ENCODE measurements around the gene EIF4ENIF1. TPM values are rescaled to one million over a fixed set of nuclear protein-coding genes. Genes with fewer than 3 reads are reported as not detected.

Gene EIF4ENIF1
- total RNA-seq, 1 experiment from 2014 or later: 36.3 TPM

- H2BK15ac ChIP-seq (ENCODE audit: low read depth, low read length): no peak overlapping the region
- Mint-ChIP-seq H3K4me1 (peaks cover 7 to 10% of the 10 kb centered on the region in 2 experiments), H3K27me3 (ENCODE audit: low read depth) (no peaks in the 10 kb centered on the region; the same call in 1 of the 2 replicates), H3K27ac (no peak overlapping the region; a peak in 1 of 7 replicates), H3K4me3 (no peak overlapping the region), H3K9me3 (no peaks in the 10 kb centered on the region), H3K36me3 (ENCODE audit: insufficient read depth in 1 of 3, low read depth in 3 of 3) (peaks cover 10 to 78% (median 61%) of the 10 kb centered on the region in 3 experiments; a peak in 6 of 7 replicates)
- no peak for TF ChIP-seq CTCF (conservative IDR thresholded peaks at IDR 0.05)
- H4K20me1 ChIP-seq (ENCODE audit: control insufficient read depth, insufficient read depth, insufficient read length): no peaks in the 10 kb centered on the region
- H3T11ph ChIP-seq (ENCODE audit: low read length): no peak overlapping the region
- no peak overlapping the region for H2BK12ac ChIP-seq (ENCODE audit: insufficient read length, low read depth, low read length)
- H4K5ac ChIP-seq (ENCODE audit: insufficient read length, low read depth, low read length): no peak overlapping the region
- H3K27me3 ChIP-seq (ENCODE audit: insufficient read depth, low read length): no peaks in the 10 kb centered on the region
- no CpG with 5 or more reads among the region's 5 CpGs for WGBS (ENCODE audit: extremely low coverage, insufficient read length, low lambda C conversion rate)
- no peak overlapping the region for H2AFZ ChIP-seq (ENCODE audit: low read length)
- H4K8ac ChIP-seq (replicated peaks; ENCODE audit: insufficient read length, low read depth, low read length): no peak overlapping the region
- H2BK20ac ChIP-seq (ENCODE audit: low read depth, low read length, poor library complexity, severe bottlenecking): no peak overlapping the region
- no peak overlapping the region for H4K91ac ChIP-seq (ENCODE audit: insufficient read length, low read depth, low read length)
- H3K23ac ChIP-seq (ENCODE audit: insufficient read length, low read depth, low read length): no peak overlapping the region
- no peaks in the 10 kb centered on the region for H3K79me1 ChIP-seq (ENCODE audit: insufficient read depth, low read depth, low read length, poor library complexity, severe bottlenecking)
- no peaks in the 10 kb centered on the region for H3K4me1 ChIP-seq (ENCODE audit: insufficient read depth, low read length)
- H2BK5ac ChIP-seq (ENCODE audit: insufficient read length, low read length): no peak overlapping the region
- H3K27ac ChIP-seq (ENCODE audit: insufficient read length, low read depth, low read length): no peak overlapping the region
- H3K56ac ChIP-seq (ENCODE audit: insufficient read length, low read depth, low read length): no peak overlapping the region
- no peak overlapping the region for H3K14ac ChIP-seq (ENCODE audit: insufficient read depth, low read length)
- H3K23me2 ChIP-seq (ENCODE audit: insufficient read length, low read depth, low read length, poor library complexity, severe bottlenecking): no peaks in the 10 kb centered on the region
- no peak for DNase-seq
- H3K9me3 ChIP-seq (ENCODE audit: control insufficient read depth, low read depth, low read length): no peaks in the 10 kb centered on the region
- no peak overlapping the region for H2BK120ac ChIP-seq (ENCODE audit: low read depth, low read length, poor library complexity, severe bottlenecking)
- H3K18ac ChIP-seq (ENCODE audit: insufficient read length, low read depth, low read length): no peak overlapping the region
- no peaks in the 10 kb centered on the region for H3K79me2 ChIP-seq (ENCODE audit: insufficient read depth, low read length)
- H3K9ac ChIP-seq (ENCODE audit: extremely low read depth, insufficient read length, low read length): no peak overlapping the region
- no peak overlapping the region for H3K4me2 ChIP-seq (ENCODE audit: insufficient read depth, insufficient read length, low read length)
- no peak overlapping the region for H2AK5ac ChIP-seq (ENCODE audit: insufficient read length, low read length)
- H3K4ac ChIP-seq (ENCODE audit: low read depth, low read length): no peak overlapping the region
Measured at GRCh38 chr22:31441652-31442051, 48.0 kb downstream of the EIF4ENIF1 start.

Data from H9 (cell line).